Central memory CD8-positive, alpha-beta T cell (primary cell): ENCODE results near the gene CMPK2.
A peak's percentile ranks its signal among the peaks of the same experiment; 100 is the strongest.

Experiments
- ATAC-seq: fragments of 150-1000 bp; cut with Tn5 transposase; replicated peaks from 2 replicates; pipeline ENCODE4 v1.10.0; 2022; ENCODE audit warnings: mild to moderate bottlenecking, moderate FRiP score, moderate number of reproducible peaks; ENCODE audit not compliant: poor library complexity, severe bottlenecking; ENCODE audit errors: extremely low read depth
- DNase-seq, 2 donors: peaks; one replicate each; pipeline ENCODE4 v3.0.0; 2021; ENCODE audit warnings: low spot score in 2 of 2
- H3K27ac Mint-ChIP-seq: one replicate; pipeline ENCODE4 v1.8.0; 2022; ENCODE audit warnings: low read depth, mild to moderate bottlenecking, moderate library complexity, mixed read lengths
- H3K27me3 Mint-ChIP-seq: one replicate; pipeline ENCODE4 v1.8.0; 2022; ENCODE audit warnings: mixed read lengths
- H3K36me3 Mint-ChIP-seq: one replicate; pipeline ENCODE4 v1.8.0; 2022; ENCODE audit warnings: mild to moderate bottlenecking, moderate library complexity, mixed read lengths; ENCODE audit not compliant: insufficient read depth
- H3K4me1 Mint-ChIP-seq: one replicate; pipeline ENCODE4 v1.8.0; 2022; ENCODE audit warnings: mixed read lengths
- H3K4me3 Mint-ChIP-seq: one replicate; pipeline ENCODE4 v1.8.0; 2022; ENCODE audit warnings: mild to moderate bottlenecking, moderate library complexity, mixed read lengths
- H3K9me3 Mint-ChIP-seq: one replicate; pipeline ENCODE4 v1.8.0; 2022; ENCODE audit warnings: mixed read lengths

The CMPK2 gene

GRCh38 chr2:6852195-6852594, 13.5 kb downstream of the CMPK2 start:
- no peak overlapping the region for H3K27ac Mint-ChIP-seq
- H3K36me3 Mint-ChIP-seq, result peaks cover 11% of the 10 kb centered on the region
- H3K9me3 Mint-ChIP-seq, result peaks cover 14% of the 10 kb centered on the region
- no peak overlapping the region for H3K4me3 Mint-ChIP-seq
- ATAC-seq (no peak), DNase-seq (no peak)
- H3K27me3 Mint-ChIP-seq, result no peaks in the 10 kb centered on the region
- H3K4me1 Mint-ChIP-seq, result no peaks in the 10 kb centered on the region

DNA sequence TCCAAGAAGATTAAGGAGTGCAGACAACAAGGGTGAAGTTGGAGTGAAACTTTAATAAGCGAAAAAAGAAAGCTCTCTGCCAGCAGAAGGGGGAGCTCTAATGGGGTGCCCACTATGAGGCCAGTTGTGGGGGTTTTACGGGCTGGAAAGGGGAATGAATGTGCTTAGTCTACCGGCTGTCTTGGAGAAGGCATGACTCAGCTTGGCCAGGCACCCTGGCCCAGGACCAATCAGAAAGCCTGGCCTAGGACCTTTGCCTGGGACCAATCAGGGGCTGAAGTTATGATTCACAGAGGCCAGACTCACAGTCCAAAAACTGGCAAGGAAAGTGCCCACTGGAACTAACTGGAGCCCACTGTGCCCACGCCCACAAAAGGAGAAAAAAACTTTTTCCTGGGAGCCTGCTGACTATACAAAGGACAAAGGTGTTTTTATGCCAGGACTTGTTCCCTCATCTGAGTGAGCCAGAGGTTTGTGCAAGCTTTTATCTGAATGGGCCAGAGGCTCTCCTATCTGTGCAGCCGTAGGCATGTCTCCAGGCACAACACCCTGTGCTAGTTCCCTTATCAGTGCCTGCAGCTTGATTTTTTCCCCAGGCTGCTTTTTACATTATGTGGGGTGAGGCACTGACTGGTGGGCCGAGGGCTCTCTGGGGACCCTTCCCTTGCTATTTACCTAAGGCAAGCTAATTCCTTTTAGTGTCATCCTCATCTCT, 18.6 kb downstream of the CMPK2 start:
- no peaks in the 10 kb centered on the region for H3K4me1 Mint-ChIP-seq
- peaks cover 34% of the 10 kb centered on the region for H3K9me3 Mint-ChIP-seq
- no peak for DNase-seq
- no peaks in the 10 kb centered on the region for H3K27me3 Mint-ChIP-seq
- H3K27ac Mint-ChIP-seq, result no peak overlapping the region
- ATAC-seq, result no peak
- H3K36me3 Mint-ChIP-seq, result peaks cover 6% of the 10 kb centered on the region
- H3K4me3 Mint-ChIP-seq, result no peak overlapping the region

- H3K4me3 Mint-ChIP-seq, result no peak overlapping the region
- no peaks in the 10 kb centered on the region for H3K27me3 Mint-ChIP-seq
- no peaks in the 10 kb centered on the region for H3K4me1 Mint-ChIP-seq
- H3K9me3 Mint-ChIP-seq, result peaks cover 34% of the 10 kb centered on the region
- no peak for ATAC-seq
- DNase-seq, result no peak
- H3K36me3 Mint-ChIP-seq, result peaks cover 5% of the 10 kb centered on the region
- no peak overlapping the region for H3K27ac Mint-ChIP-seq
Measured at GRCh38 chr2:6846540-6846939, 19.2 kb downstream of the CMPK2 start.

DNA sequence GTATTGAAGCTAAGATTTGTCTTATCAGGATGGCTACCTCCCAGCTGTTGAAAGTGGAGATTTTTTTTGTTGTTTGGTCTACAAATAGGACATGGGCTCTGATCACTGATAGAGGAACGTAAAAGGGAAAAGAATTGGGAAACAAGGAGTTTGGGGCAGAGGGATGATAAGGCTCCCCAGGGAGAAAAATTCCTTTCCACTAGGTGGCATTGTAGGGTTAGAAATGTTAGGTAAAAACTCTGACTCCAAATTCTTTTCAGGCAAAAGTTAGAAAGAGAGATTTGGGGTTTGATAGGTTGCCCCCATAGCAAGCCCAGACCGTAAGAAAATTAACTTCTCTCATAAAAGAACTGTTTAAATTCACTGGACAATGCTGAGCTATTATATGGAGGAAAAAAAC, 19.8 kb downstream of the CMPK2 start:
- Mint-ChIP-seq H3K4me3 (no peak overlapping the region), H3K36me3 (peaks cover 5% of the 10 kb centered on the region), H3K27ac (no peak overlapping the region), H3K4me1 (no peaks in the 10 kb centered on the region), H3K27me3 (no peaks in the 10 kb centered on the region), H3K9me3 (peaks cover 34% of the 10 kb centered on the region)
- ATAC-seq (no peak), DNase-seq (no peak)

GRCh38 chr2:6845312-6845711, 20.4 kb downstream of the CMPK2 start:
- H3K9me3 Mint-ChIP-seq, result peaks cover 34% of the 10 kb centered on the region
- H3K27me3 Mint-ChIP-seq, result no peaks in the 10 kb centered on the region
- no peak for ATAC-seq
- no peaks in the 10 kb centered on the region for H3K4me1 Mint-ChIP-seq
- no peak overlapping the region for H3K27ac Mint-ChIP-seq
- no peak for DNase-seq
- H3K4me3 Mint-ChIP-seq, result no peak overlapping the region
- H3K36me3 Mint-ChIP-seq, result peaks cover 5% of the 10 kb centered on the region

- no peak for DNase-seq
- Mint-ChIP-seq H3K36me3 (peaks cover 3% of the 10 kb centered on the region), H3K27me3 (no peaks in the 10 kb centered on the region), H3K27ac (no peak overlapping the region), H3K4me1 (no peaks in the 10 kb centered on the region), H3K4me3 (no peak overlapping the region), H3K9me3 (peaks cover 26% of the 10 kb centered on the region)
- no peak for ATAC-seq
Measured at GRCh38 chr2:6841537-6842287, 24.0 kb downstream of the CMPK2 start.

DNA sequence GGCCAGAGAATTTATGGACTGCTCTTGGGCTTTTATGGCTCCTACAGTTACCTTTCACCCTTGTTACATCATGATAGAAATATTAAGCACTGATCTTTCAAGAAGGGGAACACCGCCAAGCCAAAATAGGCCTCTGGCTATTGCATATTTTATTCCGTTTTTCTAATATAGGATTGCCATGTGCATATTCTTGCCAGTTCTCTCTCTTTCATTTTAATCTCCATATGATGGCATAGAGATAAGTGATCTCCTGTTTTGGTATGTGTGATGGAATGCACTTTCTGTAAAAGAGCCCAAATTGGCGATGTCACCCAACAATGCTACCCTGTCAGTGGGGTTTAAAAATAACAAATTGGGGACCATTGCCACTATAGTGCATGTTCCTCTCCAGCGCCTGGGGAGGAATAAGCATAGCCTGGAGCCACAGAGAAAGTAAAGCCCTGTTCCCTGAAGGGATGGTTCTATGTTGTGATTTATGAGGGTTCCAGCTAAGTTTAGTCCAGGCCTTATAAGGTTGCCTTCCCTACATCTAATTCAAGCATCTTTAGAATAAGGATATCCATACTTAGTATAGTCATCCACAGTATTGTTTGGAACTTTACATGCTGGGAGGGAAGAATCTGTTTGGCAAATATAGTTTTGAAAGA, 26.9 kb downstream of the CMPK2 start:
- H3K4me1 Mint-ChIP-seq, result no peaks in the 10 kb centered on the region
- no peak for ATAC-seq
- H3K4me3 Mint-ChIP-seq, result no peak overlapping the region
- H3K36me3 Mint-ChIP-seq, result peaks cover 2% of the 10 kb centered on the region
- peaks cover 17% of the 10 kb centered on the region for H3K9me3 Mint-ChIP-seq
- no peak for DNase-seq
- H3K27me3 Mint-ChIP-seq, result no peaks in the 10 kb centered on the region
- no peak overlapping the region for H3K27ac Mint-ChIP-seq

GRCh38 chr2:6835467-6835866, 30.2 kb downstream of the CMPK2 start:
- Mint-ChIP-seq H3K36me3 (peaks cover 6% of the 10 kb centered on the region), H3K4me1 (peaks cover 7% of the 10 kb centered on the region), H3K4me3 (no peak overlapping the region), H3K27me3 (no peaks in the 10 kb centered on the region), H3K27ac (no peak overlapping the region), H3K9me3 (peaks cover 34% of the 10 kb centered on the region)
- DNase-seq (no peak), ATAC-seq (no peak)

DNA sequence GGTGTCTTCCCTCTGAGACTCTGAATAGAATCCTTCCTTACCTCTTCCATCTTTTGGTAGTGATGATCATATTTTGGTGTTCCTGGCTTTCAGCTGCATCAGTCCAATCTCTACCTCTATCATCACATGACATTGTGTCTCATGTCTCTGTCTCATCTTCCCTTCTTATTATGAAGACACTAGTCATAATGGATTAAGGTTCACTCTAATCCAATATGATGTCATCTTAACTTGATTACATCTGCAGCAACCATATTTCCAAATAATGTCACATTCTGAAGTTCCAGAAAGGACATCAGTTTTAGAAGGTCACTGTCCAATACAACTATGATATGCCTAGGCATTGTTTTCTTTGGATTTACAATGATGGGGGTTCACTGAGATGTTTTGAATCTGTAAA, 31.5 kb downstream of the CMPK2 start:
- Mint-ChIP-seq H3K4me1 (peaks cover 7% of the 10 kb centered on the region), H3K27ac (no peak overlapping the region), H3K9me3 (peaks cover 34% of the 10 kb centered on the region), H3K27me3 (no peaks in the 10 kb centered on the region), H3K4me3 (no peak overlapping the region), H3K36me3 (peaks cover 6% of the 10 kb centered on the region)
- ATAC-seq (no peak), DNase-seq (no peak)

DNA sequence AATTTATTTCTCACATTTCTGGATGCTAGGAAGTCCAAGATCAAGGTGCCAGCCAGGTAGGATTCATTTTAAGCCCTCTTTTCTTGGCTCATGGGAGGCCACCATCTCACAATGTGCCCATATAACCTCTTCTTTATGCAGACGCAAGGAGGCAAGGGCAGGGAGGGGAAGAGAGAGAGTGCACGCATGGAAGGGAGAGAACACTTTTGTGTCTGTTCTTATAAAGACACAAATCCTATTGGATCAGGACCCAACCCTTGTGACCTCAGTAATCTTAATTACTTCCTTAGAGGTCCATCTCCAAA, 32.5 kb downstream of the CMPK2 start:
- Mint-ChIP-seq H3K27ac (peak overlapping the region; percentile 93), H3K9me3 (peaks cover 28% of the 10 kb centered on the region), H3K4me1 (peaks cover 7% of the 10 kb centered on the region), H3K27me3 (no peaks in the 10 kb centered on the region), H3K4me3 (peak overlapping the region; percentile 41), H3K36me3 (peaks cover 6% of the 10 kb centered on the region)
- ATAC-seq (no peak), DNase-seq (no peak)

DNA sequence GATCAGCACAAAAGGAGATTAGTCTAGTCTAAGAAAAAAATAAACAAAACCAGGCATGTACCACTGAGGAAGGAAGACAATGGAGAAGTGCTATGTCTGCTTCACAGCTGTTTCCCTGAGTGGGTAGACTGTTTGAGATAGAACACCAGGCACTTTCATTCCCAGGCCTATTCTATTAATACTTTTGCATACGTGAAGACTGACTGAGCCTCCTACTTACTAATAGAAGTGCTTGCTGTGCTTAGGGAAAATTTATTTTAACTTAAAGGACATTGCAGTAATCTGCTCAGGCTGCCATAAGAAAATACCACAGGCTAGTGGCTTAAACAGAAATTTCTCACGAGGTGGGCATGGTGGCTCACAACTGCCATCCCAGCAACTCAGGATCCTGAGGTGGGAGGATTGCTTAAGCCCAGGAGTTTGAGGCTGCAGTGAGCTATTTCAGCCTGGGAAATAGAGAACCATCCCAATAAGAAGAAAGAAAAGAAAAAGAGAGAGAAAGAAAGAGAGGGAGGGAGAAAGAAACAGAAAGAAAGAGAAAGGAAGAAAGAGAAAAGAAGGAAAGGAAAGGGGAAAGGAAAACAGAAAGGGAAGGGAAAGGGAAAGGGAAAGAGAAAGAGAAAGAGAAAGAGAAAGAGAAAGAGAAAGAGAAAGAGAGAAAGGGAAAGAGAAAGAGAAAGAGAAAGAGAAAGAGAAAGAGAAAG, 33.0 kb downstream of the CMPK2 start:
- peaks cover 6% of the 10 kb centered on the region for H3K36me3 Mint-ChIP-seq
- H3K27me3 Mint-ChIP-seq, result no peaks in the 10 kb centered on the region
- ATAC-seq, result no peak

DNA sequence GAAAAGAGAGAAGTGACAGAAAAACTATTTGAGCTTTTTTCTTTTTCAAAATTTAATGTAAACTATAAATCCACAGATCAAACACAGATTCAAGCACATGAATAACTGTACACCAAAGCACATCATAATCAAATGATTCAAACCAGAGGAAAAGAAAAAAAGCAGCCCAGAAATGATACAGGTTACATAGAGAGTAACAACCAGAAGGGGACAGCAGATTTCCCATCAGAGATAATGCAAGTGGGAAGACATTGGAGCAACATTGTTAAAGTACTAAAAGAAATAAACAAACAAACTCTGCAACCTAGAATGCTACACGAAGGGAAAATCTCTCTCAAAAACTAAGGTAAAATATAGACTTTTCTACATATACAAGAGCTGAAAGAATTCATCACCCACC, 34.5 kb downstream of the CMPK2 start:
- peaks cover 28% of the 10 kb centered on the region for H3K9me3 Mint-ChIP-seq
- peaks cover 6% of the 10 kb centered on the region for H3K36me3 Mint-ChIP-seq
- peaks cover 12% of the 10 kb centered on the region for H3K4me1 Mint-ChIP-seq
- H3K27ac Mint-ChIP-seq, result no peak overlapping the region
- H3K27me3 Mint-ChIP-seq, result no peaks in the 10 kb centered on the region
- H3K4me3 Mint-ChIP-seq, result no peak overlapping the region
- no peak for ATAC-seq
- no peak for DNase-seq

More for the DNA sequence above, 33.0 kb downstream of the CMPK2 start:
- Mint-ChIP-seq H3K4me1 (peaks cover 12% of the 10 kb centered on the region), H3K9me3 (peaks cover 28% of the 10 kb centered on the region), H3K27ac (peak overlapping the region; percentile 93), H3K4me3 (peak overlapping the region; percentile 41)
- no peak for DNase-seq
